ENCODE measurements around the gene TRNP1. TPM values are rescaled to one million over a fixed set of nuclear protein-coding genes. Genes with fewer than 3 reads are reported as not detected.
"Not testable (repeated sequence)": the region's sequence is repeated elsewhere in the genome, so short reads cannot be mapped to it uniquely, and the experiment has no call there.

Gene TRNP1
- total RNA-seq, 2 experiments from 2014 or later: 0.19 TPM; not detected in 1

DNA sequence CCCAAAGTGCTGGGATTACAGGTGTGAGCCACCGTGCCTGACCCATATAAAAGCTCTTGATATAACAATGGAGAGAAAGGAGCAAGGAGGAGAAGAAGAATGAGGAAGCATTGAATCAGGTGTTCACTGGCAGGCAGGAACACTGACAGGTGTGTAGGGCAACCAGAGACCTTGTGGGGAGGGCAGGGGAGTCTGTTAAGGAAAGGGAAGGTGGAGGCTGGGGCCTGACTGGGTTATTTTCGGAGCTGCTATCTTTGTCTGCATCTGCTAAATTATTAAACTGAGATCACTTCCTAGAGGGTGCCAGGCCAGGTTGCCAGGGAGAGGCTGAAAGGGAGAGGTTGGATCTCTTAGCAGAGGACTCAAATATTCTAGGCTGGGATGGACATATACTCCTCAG is 6.8 kb upstream of the TRNP1 start:
- peaks cover 5% of the 10 kb centered on the region for H3K4me1 ChIP-seq (ENCODE audit: insufficient read depth, low read length, poor library complexity, severe bottlenecking)
- ChIA-PET POLR2A (no interaction called here), CTCF (ENCODE audit: unreplicated experiment) (no interaction called here)
- H3K9me2 ChIP-seq (ENCODE audit: insufficient read depth, low read length): no peaks in the 10 kb centered on the region
- intact Hi-C loops (cut with micrococcal nuclease; ENCODE audit: unreplicated experiment): no loop called here
- no peaks in the 10 kb centered on the region for H3K36me3 ChIP-seq (ENCODE audit: insufficient read depth, low read length)
- H4K20me1 ChIP-seq (ENCODE audit: insufficient read depth, low read length): no peaks in the 10 kb centered on the region
- no TSS peak for BruUV-seq (replicated peaks)
- no peak overlapping the region for H3K4me2 ChIP-seq (ENCODE audit: low read length)
- TF ChIP-seq EZH2phosphoT487 (IDR thresholded peaks at IDR 0.05; ENCODE audit: borderline replicate concordance, low read depth, low read length): no peak
- TF ChIP-seq, protein P1, sequence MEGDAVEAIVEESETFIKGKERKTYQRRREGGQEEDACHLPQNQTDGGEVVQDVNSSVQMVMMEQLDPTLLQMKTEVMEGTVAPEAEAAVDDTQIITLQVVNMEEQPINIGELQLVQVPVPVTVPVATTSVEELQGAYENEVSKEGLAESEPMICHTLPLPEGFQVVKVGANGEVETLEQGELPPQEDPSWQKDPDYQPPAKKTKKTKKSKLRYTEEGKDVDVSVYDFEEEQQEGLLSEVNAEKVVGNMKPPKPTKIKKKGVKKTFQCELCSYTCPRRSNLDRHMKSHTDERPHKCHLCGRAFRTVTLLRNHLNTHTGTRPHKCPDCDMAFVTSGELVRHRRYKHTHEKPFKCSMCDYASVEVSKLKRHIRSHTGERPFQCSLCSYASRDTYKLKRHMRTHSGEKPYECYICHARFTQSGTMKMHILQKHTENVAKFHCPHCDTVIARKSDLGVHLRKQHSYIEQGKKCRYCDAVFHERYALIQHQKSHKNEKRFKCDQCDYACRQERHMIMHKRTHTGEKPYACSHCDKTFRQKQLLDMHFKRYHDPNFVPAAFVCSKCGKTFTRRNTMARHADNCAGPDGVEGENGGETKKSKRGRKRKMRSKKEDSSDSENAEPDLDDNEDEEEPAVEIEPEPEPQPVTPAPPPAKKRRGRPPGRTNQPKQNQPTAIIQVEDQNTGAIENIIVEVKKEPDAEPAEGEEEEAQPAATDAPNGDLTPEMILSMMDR (conservative IDR thresholded peaks at IDR 0.05; ENCODE audit: low read length): no peak
- no peak for DNase-seq (ENCODE audit: low spot score)
- no peak overlapping the region for H3K27ac ChIP-seq (ENCODE audit: low read depth, low read length, poor library complexity, severe bottlenecking)
- no peaks in the 10 kb centered on the region for H3K79me2 ChIP-seq (ENCODE audit: insufficient read depth, low read depth, low read length)
- no peaks in the 10 kb centered on the region for H3K9me3 ChIP-seq (ENCODE audit: low read length)
- no peak overlapping the region for H3K4me3 ChIP-seq (ENCODE audit: low read depth, low read length, poor library complexity, severe bottlenecking)
- no peak overlapping the region for H2AFZ ChIP-seq (ENCODE audit: low read length)

DNA sequence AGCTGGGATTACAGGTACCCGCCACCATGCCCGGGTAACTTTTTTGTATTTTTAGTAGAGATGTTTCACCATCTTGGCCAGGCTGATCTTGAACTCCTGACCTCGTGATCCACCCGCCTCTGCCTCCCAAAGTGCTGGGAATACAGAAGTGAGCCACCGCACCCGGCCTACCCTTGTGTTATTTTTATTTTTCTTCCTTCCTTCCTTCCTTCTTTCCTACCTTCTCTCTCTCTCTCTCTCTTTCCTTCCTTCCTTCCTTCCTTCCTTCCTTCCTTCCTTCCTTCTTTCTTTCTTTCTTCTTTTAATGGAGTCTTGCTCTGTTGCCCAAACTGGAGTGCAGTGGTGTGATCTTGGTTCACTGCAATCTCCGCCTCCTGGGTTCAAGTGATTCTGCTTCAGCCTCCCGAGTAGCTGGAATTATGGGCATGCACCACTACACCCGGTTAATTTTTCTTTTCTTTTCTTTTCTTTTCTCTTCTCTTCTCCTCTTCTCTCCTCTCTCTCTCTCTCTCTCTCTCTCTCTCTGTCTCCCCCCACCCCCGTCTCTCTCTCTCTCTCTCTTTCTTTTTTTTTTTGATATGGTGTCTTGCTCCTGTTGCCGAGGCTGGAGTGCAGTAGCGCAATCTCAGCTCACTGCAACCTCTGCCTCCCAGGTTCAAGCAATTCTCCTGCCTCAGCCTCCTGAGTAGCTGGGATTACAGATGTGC is 3.9 kb upstream of the TRNP1 start:
- H2AFZ ChIP-seq (ENCODE audit: low read length); intact Hi-C loops (cut with micrococcal nuclease; ENCODE audit: unreplicated experiment); H3K79me2 ChIP-seq (ENCODE audit: insufficient read depth, low read depth, low read length); H3K36me3 ChIP-seq (ENCODE audit: insufficient read depth, low read length); POLR2A ChIA-PET; H3K4me3 ChIP-seq (ENCODE audit: low read depth, low read length, poor library complexity, severe bottlenecking); H3K27ac ChIP-seq (ENCODE audit: low read depth, low read length, poor library complexity, severe bottlenecking); H3K9me2 ChIP-seq (ENCODE audit: insufficient read depth, low read length); H3K4me1 ChIP-seq (ENCODE audit: insufficient read depth, low read length, poor library complexity, severe bottlenecking); CTCF ChIA-PET (ENCODE audit: unreplicated experiment); BruUV-seq (replicated peaks); H4K20me1 ChIP-seq (ENCODE audit: insufficient read depth, low read length); H3K4me2 ChIP-seq (ENCODE audit: low read length); H3K9me3 ChIP-seq (ENCODE audit: low read length); DNase-seq (ENCODE audit: low spot score): not testable (repeated sequence)

DNA sequence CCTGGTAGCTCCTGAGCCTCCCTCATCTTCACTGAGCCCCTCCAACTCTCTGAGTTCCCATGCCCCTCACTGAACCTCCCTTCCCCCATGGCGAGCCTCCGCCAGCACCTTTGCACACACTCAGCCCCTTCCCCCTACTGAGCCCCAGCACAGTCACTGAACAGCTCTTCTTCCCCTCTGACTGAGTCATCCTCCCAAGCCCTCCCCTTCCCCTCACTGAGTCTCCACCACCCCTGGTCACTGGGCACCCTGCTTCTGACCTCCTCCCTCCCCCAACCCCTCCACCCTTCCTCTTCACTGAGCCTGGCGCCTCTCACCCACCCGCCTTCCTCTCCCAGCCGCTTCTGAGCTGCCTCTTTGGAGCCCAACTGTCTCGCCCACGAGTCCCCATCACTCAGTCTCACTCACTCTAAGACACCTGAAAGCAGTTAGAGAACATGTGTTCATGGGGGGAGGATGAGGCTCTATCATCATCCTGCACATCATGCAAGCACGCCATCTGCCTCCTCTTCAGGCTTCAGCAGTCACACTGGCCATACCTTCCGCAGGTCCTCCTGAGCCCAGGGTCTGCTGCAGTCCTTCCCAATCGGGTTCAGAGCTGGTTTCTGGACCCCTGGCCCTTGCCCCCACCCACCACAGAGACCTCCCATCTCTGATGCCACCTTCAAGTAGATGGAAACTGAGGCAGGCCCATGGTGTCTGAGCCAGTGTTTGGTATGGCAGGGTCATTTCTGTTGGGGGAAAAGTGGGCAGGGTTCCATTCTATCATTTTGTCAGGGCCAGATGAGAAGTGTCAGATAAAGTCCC is 2.0 kb upstream of the TRNP1 start:
- Histone ChIP-seq H3K9me3 (ENCODE audit: low read length) (no peaks in the 10 kb centered on the region), H3K4me1 (ENCODE audit: insufficient read depth, low read length, poor library complexity, severe bottlenecking) (peaks cover 5% of the 10 kb centered on the region), H3K4me3 (ENCODE audit: low read depth, low read length, poor library complexity, severe bottlenecking) (no peak overlapping the region), H4K20me1 (ENCODE audit: insufficient read depth, low read length) (no peaks in the 10 kb centered on the region), H2AFZ (ENCODE audit: low read length) (no peak overlapping the region), H3K4me2 (ENCODE audit: low read length) (no peak overlapping the region), H3K27ac (ENCODE audit: low read depth, low read length, poor library complexity, severe bottlenecking) (no peak overlapping the region), H3K9me2 (ENCODE audit: insufficient read depth, low read length) (no peaks in the 10 kb centered on the region), H3K79me2 (ENCODE audit: insufficient read depth, low read depth, low read length) (no peaks in the 10 kb centered on the region), H3K36me3 (ENCODE audit: insufficient read depth, low read length) (no peaks in the 10 kb centered on the region)
- ChIA-PET POLR2A (no interaction called here), CTCF (ENCODE audit: unreplicated experiment) (no interaction called here)
- BruUV-seq (replicated peaks): no TSS peak
- intact Hi-C loops (cut with micrococcal nuclease; ENCODE audit: unreplicated experiment): no loop called here
- TF ChIP-seq, protein P1 (conservative IDR thresholded peaks at IDR 0.05; ENCODE audit: low read length): no peak
- no peak for TF ChIP-seq EZH2phosphoT487 (IDR thresholded peaks at IDR 0.05; ENCODE audit: borderline replicate concordance, low read depth, low read length)
- DNase-seq (ENCODE audit: low spot score): peak; percentile 43

All from OCI-LY7 (cell line).